SK-N-SH (cell line): Measurements from ENCODE around the gene FAM177B.

Source experiments
- USF2 ChIP-seq: fragments of 150-350 bp; IDR thresholded peaks from 2 replicates; pipeline ENCODE4 v1.6.1; 2017; ENCODE audit warnings: antibody characterized with exemption, low read length, low read depth, borderline replicate concordance
- TF ChIP-seq, protein P1 (sequence below): fragments of 200-600 bp; sonication (generic); IDR thresholded peaks from 2 replicates; pipeline ENCODE4 v1.6.1; 2017; ENCODE audit warnings: antibody characterized with exemption, mild to moderate bottlenecking, moderate library complexity

DNA sequence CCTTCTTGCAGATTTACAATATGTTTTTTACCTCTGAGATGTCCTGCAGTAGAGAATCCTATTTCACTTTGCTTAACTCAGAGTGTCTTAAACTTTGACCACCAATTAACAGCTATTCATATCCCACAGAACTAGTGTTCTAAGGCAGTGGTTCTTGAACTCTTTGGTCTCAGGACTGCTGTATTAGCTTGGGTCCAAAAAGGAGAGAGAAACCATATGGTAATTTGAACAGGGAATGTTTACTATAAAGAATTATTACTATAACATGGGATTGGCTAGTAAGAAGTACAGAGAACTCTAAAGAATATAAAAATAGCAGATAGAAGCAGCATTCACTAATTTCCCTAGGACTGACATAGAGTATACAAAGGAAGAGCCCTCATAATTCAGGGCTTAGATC lies 31.6 kb downstream of the FAM177B start:
- TF ChIP-seq, protein P1, sequence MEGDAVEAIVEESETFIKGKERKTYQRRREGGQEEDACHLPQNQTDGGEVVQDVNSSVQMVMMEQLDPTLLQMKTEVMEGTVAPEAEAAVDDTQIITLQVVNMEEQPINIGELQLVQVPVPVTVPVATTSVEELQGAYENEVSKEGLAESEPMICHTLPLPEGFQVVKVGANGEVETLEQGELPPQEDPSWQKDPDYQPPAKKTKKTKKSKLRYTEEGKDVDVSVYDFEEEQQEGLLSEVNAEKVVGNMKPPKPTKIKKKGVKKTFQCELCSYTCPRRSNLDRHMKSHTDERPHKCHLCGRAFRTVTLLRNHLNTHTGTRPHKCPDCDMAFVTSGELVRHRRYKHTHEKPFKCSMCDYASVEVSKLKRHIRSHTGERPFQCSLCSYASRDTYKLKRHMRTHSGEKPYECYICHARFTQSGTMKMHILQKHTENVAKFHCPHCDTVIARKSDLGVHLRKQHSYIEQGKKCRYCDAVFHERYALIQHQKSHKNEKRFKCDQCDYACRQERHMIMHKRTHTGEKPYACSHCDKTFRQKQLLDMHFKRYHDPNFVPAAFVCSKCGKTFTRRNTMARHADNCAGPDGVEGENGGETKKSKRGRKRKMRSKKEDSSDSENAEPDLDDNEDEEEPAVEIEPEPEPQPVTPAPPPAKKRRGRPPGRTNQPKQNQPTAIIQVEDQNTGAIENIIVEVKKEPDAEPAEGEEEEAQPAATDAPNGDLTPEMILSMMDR: no peak
- no peak for TF ChIP-seq USF2
